MCF 10A (cell line): Measurements from ENCODE around the gene CPOX. TPM values are rescaled to one million over a fixed set of nuclear protein-coding genes. Genes with fewer than 3 reads are reported as not detected.

Experiments
- BruUV-seq: library from RNA; stranded (reverse); fragments of 400-500 nt; replicated peaks from 2 replicates; lab custom pipeline; 2021; lab: Mats Ljungman, UMichigan
- CTCF ChIA-PET: fragments of 300-600 bp; sonication (Branson Sonifier 250); formaldehyde crosslinking; extraction: SDS; loops from one replicate; lab custom pipeline; 2021; ENCODE audit warnings: antibody characterized with exemption, inconsistent platforms; lab: Yijun Ruan, JAX
- POLR2A ChIA-PET: fragments of 300-600, 350-650 bp; sonication (Branson Sonifier 250); formaldehyde crosslinking; extraction: SDS; loops from one replicate; lab custom pipeline; 2020; ENCODE audit warnings: antibody characterized with exemption, inconsistent platforms; lab: Yijun Ruan, JAX
- DNase-seq: peaks from one replicate; pipeline ENCODE4 v3.0.0-alpha.2; 2018; ENCODE audit not compliant: unreplicated experiment
- H3K27ac Mint-ChIP-seq: one replicate; pipeline ENCODE4 v1.8.0; 2022; ENCODE audit warnings: mild to moderate bottlenecking, low read depth, mixed read lengths; ENCODE audit not compliant: unreplicated experiment
- H3K27me3 Mint-ChIP-seq: one replicate; pipeline ENCODE4 v1.8.0; 2022; ENCODE audit warnings: mixed read lengths; ENCODE audit not compliant: insufficient read depth, unreplicated experiment
- H3K36me3 Mint-ChIP-seq: one replicate; pipeline ENCODE4 v1.8.0; 2022; ENCODE audit warnings: mild to moderate bottlenecking, moderate library complexity, mixed read lengths; ENCODE audit not compliant: insufficient read depth, unreplicated experiment
- H3K4me1 Mint-ChIP-seq: one replicate; pipeline ENCODE4 v1.8.0; 2022; ENCODE audit warnings: mixed read lengths; ENCODE audit not compliant: insufficient read depth, unreplicated experiment
- H3K4me3 Mint-ChIP-seq: one replicate; pipeline ENCODE4 v1.8.0; 2022; ENCODE audit warnings: mild to moderate bottlenecking, moderate library complexity, mixed read lengths; ENCODE audit not compliant: unreplicated experiment
- H3K9me3 Mint-ChIP-seq: one replicate; pipeline ENCODE4 v1.8.0; 2022; ENCODE audit warnings: mixed read lengths; ENCODE audit not compliant: unreplicated experiment
- CTCF ChIP-seq: fragments of 200-600 bp; IDR thresholded peaks from one replicate; pipeline ENCODE4 v1.8.0; 2022; ENCODE audit warnings: antibody characterized with exemption, mild to moderate bottlenecking; ENCODE audit not compliant: unreplicated experiment
- intact Hi-C: fragments of 100-400 bp; cut with micrococcal nuclease; formaldehyde crosslinking; loops from 2 replicates; pipeline ENCODE4 v1.14.1; 2022
- total RNA-seq: library from RNA; stranded (reverse); gene quantifications from 2 replicates; pipeline ENCODE4 v1.2.3, GENCODE V29; 2022

Gene CPOX
- total RNA-seq, 1 experiment from 2014 or later = 10.8 TPM

GRCh38 chr3:98565237-98565643, 28.2 kb downstream of the CPOX start:
- ChIA-PET POLR2A (no interaction called here), CTCF (interaction anchor here (0.6 to 3.2 kb wide), 6 partner anchors 9 to 526 kb away, joined by 3 to 9 read pairs (median 6); no protein-coding TSS in a partner anchor)
- no peak overlapping the region for H3K4me3 Mint-ChIP-seq
- no peaks in the 10 kb centered on the region for H3K27me3 Mint-ChIP-seq
- DNase-seq = no peak
- H3K4me1 Mint-ChIP-seq = peaks cover 10% of the 10 kb centered on the region
- BruUV-seq = no TSS peak
- no peaks in the 10 kb centered on the region for H3K36me3 Mint-ChIP-seq
- intact Hi-C loops = no loop called here
- H3K27ac Mint-ChIP-seq = peak overlapping the region; percentile 12
- H3K9me3 Mint-ChIP-seq = no peaks in the 10 kb centered on the region
- TF ChIP-seq CTCF = no peak

GRCh38 chr3:98564282-98565005, 29.0 kb downstream of the CPOX start:
- ChIA-PET POLR2A (interaction anchor here (0.6 kb wide), 1 partner anchor 82 kb away, joined by 4 read pairs; no protein-coding TSS in a partner anchor), CTCF (interaction anchor here (0.8 to 3.2 kb wide), 6 partner anchors 8 to 525 kb away, joined by 5 to 9 read pairs (median 7); no protein-coding TSS in a partner anchor)
- H3K27ac Mint-ChIP-seq = peak overlapping the region; percentile 42
- BruUV-seq = no TSS peak
- no peaks in the 10 kb centered on the region for H3K36me3 Mint-ChIP-seq
- intact Hi-C loops = no loop called here
- DNase-seq = no peak
- TF ChIP-seq CTCF = no peak
- H3K4me3 Mint-ChIP-seq = no peak overlapping the region
- peaks cover 10% of the 10 kb centered on the region for H3K4me1 Mint-ChIP-seq
- no peaks in the 10 kb centered on the region for H3K9me3 Mint-ChIP-seq
- H3K27me3 Mint-ChIP-seq = no peaks in the 10 kb centered on the region

GRCh38 chr3:98563661-98564281, 29.6 kb downstream of the CPOX start:
- POLR2A ChIA-PET = interaction anchor here (0.6 kb wide), 1 partner anchor 81 kb away, joined by 4 read pairs; no protein-coding TSS in a partner anchor
- no TSS peak for BruUV-seq
- Mint-ChIP-seq H3K4me3 (no peak overlapping the region), H3K36me3 (no peaks in the 10 kb centered on the region), H3K9me3 (no peaks in the 10 kb centered on the region), H3K4me1 (peaks cover 10% of the 10 kb centered on the region), H3K27me3 (no peaks in the 10 kb centered on the region), H3K27ac (peak overlapping the region; percentile 42)
- CTCF ChIA-PET = interaction anchor here (0.6 to 3.2 kb wide), 6 partner anchors 9 to 524 kb away, joined by 3 to 9 read pairs (median 6); no protein-coding TSS in a partner anchor
- TF ChIP-seq CTCF = no peak
- intact Hi-C loops = loop anchor here (1.0 kb wide), 1 partner anchor 41 kb away; the partner anchor contains the start of gene CLDND1
- peak; percentile 56 for DNase-seq
